ENCODE measurements around the gene DEXI. TPM values are rescaled to one million over a fixed set of nuclear protein-coding genes. Genes with fewer than 3 reads are reported as not detected.

DEXI gene
- total RNA-seq: 37.2 to 41.1 TPM (median 40.6 TPM) in 3 replicates
- long read RNA-seq, full-length matches to known transcripts: 13 of 14 reads
- long read RNA-seq, partial matches to known transcripts: 0 of 14 reads
- long read RNA-seq, other reads (novel, unspliced or antisense): 1 of 14 reads

DNA sequence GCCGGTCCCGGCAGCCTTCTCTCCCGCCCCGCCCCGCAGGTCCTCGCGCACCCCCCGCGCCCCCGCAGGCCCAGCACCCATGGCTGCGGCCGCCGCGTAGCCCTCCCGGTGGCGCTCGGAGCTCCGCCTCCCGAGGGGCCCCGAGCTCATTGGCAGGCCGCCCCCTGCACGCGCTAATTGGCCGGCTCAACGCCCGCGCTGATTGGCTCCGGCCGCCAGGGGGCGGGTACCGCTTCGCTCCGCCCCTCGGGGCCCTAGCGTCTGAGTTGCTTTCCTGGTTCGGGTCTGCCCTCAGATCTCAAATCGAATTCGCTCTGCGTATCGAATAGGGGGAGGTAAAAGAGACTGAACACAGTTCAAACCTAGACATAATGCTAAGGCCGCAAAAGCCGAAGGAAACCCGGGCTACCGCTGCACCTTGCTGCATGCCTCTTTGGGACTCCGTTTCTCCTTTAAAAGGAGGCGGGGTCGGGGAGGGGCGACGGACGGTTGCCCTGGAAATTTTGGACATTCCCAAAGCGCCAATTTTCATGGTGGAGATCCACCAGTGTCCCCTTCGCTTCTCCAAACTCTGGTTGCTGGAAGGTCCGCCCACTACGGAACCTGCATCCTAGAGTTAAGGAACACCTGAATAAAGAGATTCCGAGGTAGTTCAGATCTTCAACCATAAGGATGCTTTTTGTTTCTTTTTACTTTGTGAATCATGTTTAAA lies at the start of gene DEXI:
TSS of gene DEXI (minus strand) at position 117 of the 712 bp plus-strand sequence. CDS start 463 bp downstream, outside the sequence.
- TF ChIP-seq, protein P1, sequence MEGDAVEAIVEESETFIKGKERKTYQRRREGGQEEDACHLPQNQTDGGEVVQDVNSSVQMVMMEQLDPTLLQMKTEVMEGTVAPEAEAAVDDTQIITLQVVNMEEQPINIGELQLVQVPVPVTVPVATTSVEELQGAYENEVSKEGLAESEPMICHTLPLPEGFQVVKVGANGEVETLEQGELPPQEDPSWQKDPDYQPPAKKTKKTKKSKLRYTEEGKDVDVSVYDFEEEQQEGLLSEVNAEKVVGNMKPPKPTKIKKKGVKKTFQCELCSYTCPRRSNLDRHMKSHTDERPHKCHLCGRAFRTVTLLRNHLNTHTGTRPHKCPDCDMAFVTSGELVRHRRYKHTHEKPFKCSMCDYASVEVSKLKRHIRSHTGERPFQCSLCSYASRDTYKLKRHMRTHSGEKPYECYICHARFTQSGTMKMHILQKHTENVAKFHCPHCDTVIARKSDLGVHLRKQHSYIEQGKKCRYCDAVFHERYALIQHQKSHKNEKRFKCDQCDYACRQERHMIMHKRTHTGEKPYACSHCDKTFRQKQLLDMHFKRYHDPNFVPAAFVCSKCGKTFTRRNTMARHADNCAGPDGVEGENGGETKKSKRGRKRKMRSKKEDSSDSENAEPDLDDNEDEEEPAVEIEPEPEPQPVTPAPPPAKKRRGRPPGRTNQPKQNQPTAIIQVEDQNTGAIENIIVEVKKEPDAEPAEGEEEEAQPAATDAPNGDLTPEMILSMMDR (IDR thresholded peaks at IDR 0.05): no peak
- Mint-ChIP-seq H3K27me3 (ENCODE audit: low read depth) (no peaks in the 10 kb centered on the region), H3K4me3 (ENCODE audit: unreplicated experiment) (peak within 1 kb of the TSS; percentile 94), H3K9me3 (ENCODE audit: low read depth) (no peaks in the 10 kb centered on the region), H3K27ac (ENCODE audit: unreplicated experiment) (peak within 1 kb of the TSS; percentile 63), H3K4me1 (ENCODE audit: low read depth) (peaks cover 76% of the 10 kb centered on the region), H3K36me3 (ENCODE audit: low read depth) (peaks cover 5% of the 10 kb centered on the region)
- no peak for DNase-seq (ENCODE audit: low spot score)

DNA sequence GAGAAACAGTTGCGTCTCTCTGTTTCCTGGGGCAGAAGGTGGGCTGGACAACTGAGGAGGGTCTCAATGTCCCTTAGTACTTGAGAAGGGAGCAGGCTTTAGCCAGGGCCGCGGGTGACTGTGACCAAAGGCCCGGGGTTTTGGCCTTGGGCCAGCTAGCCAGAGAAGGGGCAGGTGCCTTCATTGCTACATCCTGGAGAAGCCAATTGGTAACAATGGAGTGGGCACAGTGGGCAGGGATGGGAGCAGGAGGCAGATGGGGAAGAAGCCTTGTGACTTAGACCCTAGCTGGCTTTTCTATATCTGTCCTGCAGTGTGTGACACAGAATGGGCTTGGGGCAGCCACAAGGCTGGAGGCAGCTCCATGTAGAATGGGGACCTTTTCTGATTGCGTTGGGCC lies 48.1 kb upstream of the DEXI start:
- no peak overlapping the region for H3K27ac Mint-ChIP-seq (ENCODE audit: unreplicated experiment)
- DNase-seq (ENCODE audit: low spot score): no peak
- no peaks in the 10 kb centered on the region for H3K9me3 Mint-ChIP-seq (ENCODE audit: low read depth)
- no peak overlapping the region for H3K4me3 Mint-ChIP-seq (ENCODE audit: unreplicated experiment)
- no peaks in the 10 kb centered on the region for H3K27me3 Mint-ChIP-seq (ENCODE audit: low read depth)
- TF ChIP-seq, protein P1 (IDR thresholded peaks at IDR 0.05): no peak
- H3K4me1 Mint-ChIP-seq (ENCODE audit: low read depth): peaks cover 25% of the 10 kb centered on the region
- peaks cover 31% of the 10 kb centered on the region for H3K36me3 Mint-ChIP-seq (ENCODE audit: low read depth)

DNA sequence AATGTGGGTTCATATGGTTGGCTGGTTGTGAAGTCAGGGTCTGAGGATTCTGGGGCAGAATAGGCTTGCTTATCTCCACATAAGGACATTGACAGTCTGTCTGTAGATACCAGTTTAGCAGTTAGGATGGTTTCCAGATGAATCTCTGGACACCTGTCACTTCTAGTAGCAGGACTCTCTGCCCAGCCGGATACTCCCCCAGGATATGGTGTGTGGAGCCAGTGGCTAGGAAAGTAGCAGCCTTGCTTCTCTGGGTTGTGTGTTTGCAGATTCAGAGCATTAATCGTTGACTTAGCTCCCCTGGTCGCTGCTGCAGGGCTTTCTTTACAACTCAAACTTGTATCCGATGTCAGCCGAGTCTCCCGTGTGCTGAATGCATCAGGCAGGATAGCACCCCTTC lies 47.3 kb upstream of the DEXI start:
- Mint-ChIP-seq H3K4me1 (ENCODE audit: low read depth) (peaks cover 25% of the 10 kb centered on the region), H3K27me3 (ENCODE audit: low read depth) (no peaks in the 10 kb centered on the region), H3K36me3 (ENCODE audit: low read depth) (peaks cover 28% of the 10 kb centered on the region), H3K27ac (ENCODE audit: unreplicated experiment) (no peak overlapping the region), H3K4me3 (ENCODE audit: unreplicated experiment) (no peak overlapping the region), H3K9me3 (ENCODE audit: low read depth) (no peaks in the 10 kb centered on the region)
- no peak for DNase-seq (ENCODE audit: low spot score)
- TF ChIP-seq, protein P1 (IDR thresholded peaks at IDR 0.05): no peak

DNA sequence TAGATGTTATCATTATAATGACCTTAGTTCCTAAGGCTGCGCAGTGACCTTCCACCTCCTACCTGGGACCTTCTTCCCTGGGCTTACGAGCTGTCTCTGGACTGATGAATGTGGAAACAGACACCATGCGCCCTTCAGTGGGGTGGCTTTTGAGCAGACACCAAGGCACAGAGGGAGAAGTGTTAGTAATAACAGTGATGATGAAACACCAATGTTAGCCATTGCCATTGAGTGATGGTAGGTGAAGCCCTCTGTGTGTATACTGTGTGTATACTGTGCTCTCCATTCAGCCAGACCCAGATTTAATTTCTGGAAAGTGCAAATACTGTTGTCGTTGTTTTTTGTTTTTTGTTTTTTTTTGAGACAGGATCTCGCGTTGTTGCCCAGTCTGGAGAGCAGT lies 46.6 kb upstream of the DEXI start:
- Mint-ChIP-seq H3K27ac (ENCODE audit: unreplicated experiment) (no peak overlapping the region), H3K9me3 (ENCODE audit: low read depth) (no peaks in the 10 kb centered on the region), H3K4me1 (ENCODE audit: low read depth) (peaks cover 25% of the 10 kb centered on the region), H3K27me3 (ENCODE audit: low read depth) (no peaks in the 10 kb centered on the region), H3K4me3 (ENCODE audit: unreplicated experiment) (no peak overlapping the region), H3K36me3 (ENCODE audit: low read depth) (peaks cover 26% of the 10 kb centered on the region)
- TF ChIP-seq, protein P1 (IDR thresholded peaks at IDR 0.05): no peak
- no peak for DNase-seq (ENCODE audit: low spot score)

DNA sequence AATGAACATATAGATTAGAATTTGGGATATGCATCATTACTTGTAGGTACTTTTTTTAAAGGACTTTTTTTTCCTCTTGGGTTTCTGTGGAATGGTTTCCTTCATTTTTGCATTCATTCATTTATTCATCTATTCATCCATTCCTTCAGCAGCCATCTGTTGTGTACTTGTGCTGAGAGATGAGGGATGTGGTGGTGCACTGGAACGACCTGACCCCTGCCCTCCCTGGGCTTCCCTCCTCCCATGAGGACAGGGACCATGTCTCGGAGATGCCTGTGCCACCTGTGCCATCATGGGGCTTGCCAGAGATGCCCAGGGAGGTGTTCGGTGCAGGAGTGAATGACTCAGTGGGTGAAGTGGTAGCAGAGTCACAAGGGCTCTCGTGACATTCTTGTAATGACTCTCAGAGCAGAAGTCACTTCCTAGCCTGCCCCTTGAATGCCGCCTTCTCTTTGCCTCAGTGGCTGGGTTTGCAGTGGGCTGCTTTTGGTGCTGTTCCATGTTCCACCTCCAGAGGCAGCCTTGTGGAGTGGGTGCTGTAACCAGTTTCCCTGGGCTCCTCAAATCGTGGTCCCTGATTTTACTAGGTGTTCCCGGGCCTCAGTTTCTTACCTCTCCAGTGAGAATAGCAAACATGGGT lies 46.0 kb upstream of the DEXI start:
- TF ChIP-seq, protein P1 (IDR thresholded peaks at IDR 0.05): peak; percentile 62
- no peak for DNase-seq (ENCODE audit: low spot score)
- Mint-ChIP-seq H3K27me3 (ENCODE audit: low read depth) (no peaks in the 10 kb centered on the region), H3K27ac (ENCODE audit: unreplicated experiment) (no peak overlapping the region), H3K36me3 (ENCODE audit: low read depth) (peaks cover 24% of the 10 kb centered on the region), H3K4me1 (ENCODE audit: low read depth) (peaks cover 25% of the 10 kb centered on the region), H3K9me3 (ENCODE audit: low read depth) (no peaks in the 10 kb centered on the region), H3K4me3 (ENCODE audit: unreplicated experiment) (no peak overlapping the region)
